CD4-positive, CD25-positive, alpha-beta regulatory T cell (primary cell): ENCODE measurements around the gene NMD3. TPM values are rescaled to one million over a fixed set of nuclear protein-coding genes. Genes with fewer than 3 reads are reported as not detected.

Experiments used
- ATAC-seq, 2 donors: fragments of 150-1000 bp; cut with Tn5 transposase; one replicate each; pipeline ENCODE4 v1.10.0; 2021; ENCODE audit warnings: low read depth in 2 of 2, moderate number of reproducible peaks in 2 of 2, moderate library complexity in 1 of 2
- DNase-seq, 3 donors: peaks; one replicate each; pipeline versions ENCODE4 v3.0.0 to v3.0.0-alpha.2; 2012 to 2022; ENCODE audit warnings: mixed read lengths in 1 of 3
- H3K27ac ChIP-seq: one replicate; pipeline ENCODE4 v1.7.0; 2013; ENCODE audit warnings: mild to moderate bottlenecking, low read length; ENCODE audit not compliant: insufficient read depth, poor library complexity, severe bottlenecking
- H3K27me3 ChIP-seq: one replicate; pipeline ENCODE4 v1.7.0; 2013; ENCODE audit warnings: low read length; ENCODE audit not compliant: control insufficient read depth, insufficient read depth
- H3K36me3 ChIP-seq: one replicate; pipeline ENCODE4 v1.7.0; 2013; ENCODE audit warnings: mild to moderate bottlenecking, low read length, moderate library complexity; ENCODE audit not compliant: control insufficient read depth, insufficient read depth
- H3K4me1 ChIP-seq: 2 replicates; pipeline ENCODE4 v1.7.0; 2013; ENCODE audit warnings: mild to moderate bottlenecking, low read length; ENCODE audit not compliant: insufficient read depth, control insufficient read depth, poor library complexity, severe bottlenecking
- H3K4me3 ChIP-seq: one replicate; pipeline ENCODE4 v1.7.0; 2013; ENCODE audit warnings: low read depth, mild to moderate bottlenecking, low read length, moderate library complexity
- H3K9me3 ChIP-seq, 2 experiments: 1 replicate in 1 of 2; 2 replicates in 1 of 2; pipeline ENCODE4 v1.7.0; 2013; ENCODE audit warnings: low read length in 2 of 2, mild to moderate bottlenecking in 1 of 2, moderate library complexity in 1 of 2; ENCODE audit not compliant: control insufficient read depth in 2 of 2
- H3K27ac Mint-ChIP-seq, 3 donors: one replicate each; pipeline ENCODE4 v1.8.0; 2020 to 2022; ENCODE audit warnings: mild to moderate bottlenecking in 3 of 3, mixed read lengths in 3 of 3, moderate library complexity in 2 of 3
- H3K27me3 Mint-ChIP-seq: one replicate; pipeline ENCODE4 v1.8.0; 2022; ENCODE audit warnings: mild to moderate bottlenecking, mixed read lengths
- H3K36me3 Mint-ChIP-seq: one replicate; pipeline ENCODE4 v1.8.0; 2020; ENCODE audit warnings: mixed read lengths
- H3K4me1 Mint-ChIP-seq, 4 donors: one replicate each; pipeline ENCODE4 v1.8.0; 2020 to 2022; ENCODE audit warnings: mixed read lengths in 4 of 4, mild to moderate bottlenecking in 1 of 4
- H3K4me3 Mint-ChIP-seq, 4 donors: one replicate each; pipeline ENCODE4 v1.8.0; 2020 to 2022; ENCODE audit warnings: mild to moderate bottlenecking in 4 of 4, mixed read lengths in 4 of 4, moderate library complexity in 3 of 4
- H3K9me3 Mint-ChIP-seq, 7 donors: one replicate each; pipeline ENCODE4 v1.8.0; 2020 to 2022; ENCODE audit warnings: mixed read lengths in 7 of 7, mild to moderate bottlenecking in 3 of 7, moderate library complexity in 2 of 7
- polyA plus RNA-seq, 4 donors: library from polyadenylated mRNA; unstranded; fragments of 300-500 nt; fragmentation: Illumina TruSeq; gene quantifications; one replicate each; pipeline ENCODE4 v1.2.3, GENCODE V29; 2021
- total RNA-seq: library from RNA; stranded (reverse); gene quantifications from one replicate; pipeline ENCODE4 v1.2.3, GENCODE V29; 2022

NMD3 gene
- total and polyA plus RNA-seq, 5 donors from 2014 or later, result 44.7 to 53.2 (median 45.7) TPM

DNA sequence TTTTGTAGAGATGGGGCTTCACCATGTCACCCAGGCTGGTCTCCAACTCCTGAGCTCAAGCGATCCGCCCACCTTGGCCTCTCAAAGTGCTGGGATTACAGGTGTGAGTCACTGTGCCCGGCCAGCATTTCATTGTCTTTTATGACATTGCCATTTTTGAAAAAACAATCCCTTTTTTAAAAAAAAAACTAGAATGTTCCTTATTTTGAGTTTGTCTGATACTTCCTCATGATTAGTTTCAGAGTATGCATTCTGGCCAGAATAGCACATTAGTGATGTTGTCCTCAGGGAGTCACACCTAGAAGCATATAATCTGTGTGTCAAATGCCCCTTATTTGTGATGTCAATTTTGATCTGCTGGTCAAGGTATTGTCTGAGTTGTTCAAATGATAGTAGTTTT lies 21.2 kb upstream of the NMD3 start:
- ATAC-seq (no peak), DNase-seq (no peak)
- Histone ChIP-seq H3K36me3 (no peaks in the 10 kb centered on the region), H3K9me3 (no peaks in the 10 kb centered on the region), H3K27me3 (peaks cover 4% of the 10 kb centered on the region), H3K27ac (no peak overlapping the region), H3K4me3 (no peak overlapping the region), H3K4me1 (no peaks in the 10 kb centered on the region)
- H3K4me1 Mint-ChIP-seq, result no peaks in the 10 kb centered on the region
- peaks cover 0 to 4% (median 0%) of the 10 kb centered on the region in 7 donors for H3K9me3 Mint-ChIP-seq
- H3K4me3 Mint-ChIP-seq, result no peak overlapping the region
- peaks cover 3% of the 10 kb centered on the region for H3K36me3 Mint-ChIP-seq
- no peak overlapping the region for H3K27ac Mint-ChIP-seq
- peaks cover 5% of the 10 kb centered on the region for H3K27me3 Mint-ChIP-seq

DNA sequence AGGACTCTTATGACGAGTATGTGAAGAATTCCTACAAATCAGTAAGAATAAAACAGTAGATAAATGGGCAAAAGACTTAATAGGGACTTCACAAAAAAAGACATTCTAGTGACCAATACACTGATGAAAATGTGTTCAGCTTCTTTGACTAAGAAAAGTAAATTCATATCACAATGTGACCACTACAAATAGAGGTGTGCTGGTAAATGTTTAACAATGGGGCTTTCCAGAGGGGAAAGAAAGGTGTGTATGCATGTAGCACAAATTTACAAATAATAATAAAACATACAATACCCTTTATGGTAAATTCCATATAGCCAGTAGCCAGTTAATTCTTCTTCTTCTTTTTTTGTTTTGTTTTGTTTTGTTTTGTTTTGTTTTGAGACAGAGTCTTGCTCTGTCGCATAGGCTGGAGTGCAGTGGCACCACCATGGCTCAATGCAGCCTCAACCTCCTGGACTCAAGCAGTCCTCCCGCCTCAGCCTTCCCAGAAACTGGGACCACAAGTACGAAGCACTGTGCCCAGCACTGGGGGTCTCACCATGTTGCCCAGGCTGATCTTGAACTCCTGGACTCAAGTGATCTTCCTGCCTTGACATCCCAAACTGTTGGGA lies 17.5 kb upstream of the NMD3 start:
- Histone ChIP-seq H3K27ac (no peak overlapping the region), H3K4me1 (no peaks in the 10 kb centered on the region), H3K27me3 (peaks cover 4% of the 10 kb centered on the region), H3K36me3 (no peaks in the 10 kb centered on the region), H3K9me3 (no peaks in the 10 kb centered on the region), H3K4me3 (no peak overlapping the region)
- no peaks in the 10 kb centered on the region for H3K4me1 Mint-ChIP-seq
- no peak for DNase-seq
- no peak overlapping the region for H3K27ac Mint-ChIP-seq
- H3K9me3 Mint-ChIP-seq, result peaks cover 0 to 2% (median 0%) of the 10 kb centered on the region in 7 donors
- H3K36me3 Mint-ChIP-seq, result no peaks in the 10 kb centered on the region
- ATAC-seq, result no peak
- H3K27me3 Mint-ChIP-seq, result peaks cover 2% of the 10 kb centered on the region
- H3K4me3 Mint-ChIP-seq, result no peak overlapping the region

DNA sequence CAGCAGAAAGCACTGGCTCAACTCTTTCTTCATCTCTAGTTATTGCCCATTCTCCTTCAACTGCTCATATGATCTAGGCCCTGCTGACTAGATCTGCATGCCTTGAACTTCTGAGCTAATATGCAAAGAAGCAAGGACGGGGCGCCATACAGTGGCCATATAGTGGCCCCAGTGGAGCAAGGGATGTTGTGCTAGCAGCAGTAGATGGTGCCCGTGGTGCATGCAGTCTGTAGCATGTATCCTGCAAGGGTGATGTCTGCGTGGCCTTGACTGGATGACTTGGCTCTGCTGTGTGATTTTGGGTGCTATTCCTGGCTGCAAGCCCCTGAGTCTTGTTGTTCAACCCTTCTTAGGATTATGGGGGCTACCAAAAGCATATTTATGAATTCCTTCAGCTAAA lies 12.2 kb upstream of the NMD3 start:
- Mint-ChIP-seq H3K4me3 (no peak overlapping the region), H3K4me1 (no peaks in the 10 kb centered on the region), H3K27me3 (peaks cover 28% of the 10 kb centered on the region), H3K27ac (no peak overlapping the region), H3K9me3 (no peaks in the 10 kb centered on the region), H3K36me3 (no peaks in the 10 kb centered on the region)
- Histone ChIP-seq H3K27ac (no peak overlapping the region), H3K4me1 (no peaks in the 10 kb centered on the region), H3K36me3 (no peaks in the 10 kb centered on the region), H3K27me3 (peaks cover 2% of the 10 kb centered on the region), H3K4me3 (no peak overlapping the region), H3K9me3 (no peaks in the 10 kb centered on the region)
- ATAC-seq, result no peak
- DNase-seq, result no peak

DNA sequence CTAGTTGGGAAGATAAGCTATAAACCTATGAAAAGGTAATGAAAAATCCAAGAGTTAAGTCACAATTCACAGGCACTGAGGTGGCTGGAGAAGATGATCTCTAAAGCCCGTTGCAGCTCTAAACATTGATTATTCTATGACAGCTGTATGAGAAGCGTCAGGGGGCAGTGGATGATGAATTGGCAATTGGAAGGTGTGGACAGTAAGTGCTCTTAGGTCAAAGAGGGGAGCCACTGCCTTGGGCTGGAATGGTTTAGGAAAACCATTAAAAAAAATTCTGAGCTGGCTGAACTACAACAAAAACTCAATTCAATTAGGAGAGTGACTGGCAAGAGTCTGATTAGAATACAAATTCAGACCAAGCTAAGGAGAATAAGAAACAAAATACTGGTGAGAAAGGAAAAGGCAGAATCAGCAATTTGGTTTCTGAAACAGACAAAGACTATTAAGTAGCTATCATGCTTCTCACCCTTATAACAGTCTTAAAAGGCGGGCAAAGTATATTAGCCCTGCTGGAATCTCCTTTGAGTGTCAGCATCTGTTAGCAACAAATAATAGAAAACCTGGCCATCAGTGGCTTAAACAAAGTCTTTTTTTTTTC lies 8.8 kb upstream of the NMD3 start:
- H3K27ac ChIP-seq, result no peak overlapping the region
- H3K36me3 ChIP-seq, result no peaks in the 10 kb centered on the region
- ATAC-seq, result no peak
- Mint-ChIP-seq H3K4me3 (no peak overlapping the region), H3K36me3 (no peaks in the 10 kb centered on the region), H3K4me1 (no peaks in the 10 kb centered on the region), H3K27me3 (peaks cover 39% of the 10 kb centered on the region), H3K27ac (no peak overlapping the region), H3K9me3 (no peaks in the 10 kb centered on the region)
- H3K4me1 ChIP-seq, result no peaks in the 10 kb centered on the region
- no peak for DNase-seq
- H3K9me3 ChIP-seq, result no peaks in the 10 kb centered on the region
- H3K4me3 ChIP-seq, result no peak overlapping the region
- peaks cover 4% of the 10 kb centered on the region for H3K27me3 ChIP-seq

DNA sequence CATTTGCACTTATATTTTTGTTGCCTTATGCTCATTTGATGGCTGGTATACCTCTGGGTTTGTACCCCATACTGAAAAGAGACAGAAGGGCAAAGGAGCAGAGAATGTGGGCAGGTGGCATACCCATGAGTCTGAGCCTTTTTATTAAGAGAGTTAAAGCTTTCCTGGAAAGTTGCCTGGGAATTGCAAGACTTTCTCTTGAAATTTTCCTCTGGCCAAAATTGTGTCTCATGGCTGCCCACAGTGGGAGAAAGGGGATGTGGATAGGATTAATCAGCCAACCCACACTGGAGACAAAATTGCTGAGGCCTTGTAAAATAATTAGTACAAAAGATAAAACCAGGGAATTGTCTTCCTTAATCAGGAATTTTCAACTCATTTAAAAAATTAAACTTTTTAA lies 8.2 kb upstream of the NMD3 start:
- no peak overlapping the region for H3K27ac Mint-ChIP-seq
- H3K27me3 Mint-ChIP-seq, result peaks cover 43% of the 10 kb centered on the region

DNA sequence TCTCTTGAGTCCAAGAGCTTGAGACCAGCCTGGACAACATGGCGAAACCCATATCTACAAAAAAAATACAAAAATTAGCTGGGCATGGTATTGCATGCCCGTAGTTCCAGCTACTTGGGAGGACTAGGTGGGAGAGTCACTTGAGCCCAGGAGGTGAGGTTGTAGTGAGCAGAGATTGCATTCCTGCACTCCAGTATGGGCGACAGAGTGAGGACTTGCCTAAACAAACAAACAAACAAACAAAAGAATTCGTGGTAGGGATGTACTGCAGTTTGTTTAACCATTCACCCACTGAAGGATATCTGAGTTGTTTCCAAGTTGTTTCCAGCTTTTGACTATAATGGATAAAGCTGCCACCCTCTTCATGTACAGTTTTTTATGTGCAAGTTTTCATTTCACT lies 7.5 kb upstream of the NMD3 start:
- DNase-seq (no peak), ATAC-seq (no peak)
- no peaks in the 10 kb centered on the region for H3K4me1 Mint-ChIP-seq
- Histone ChIP-seq H3K36me3 (no peaks in the 10 kb centered on the region), H3K4me3 (no peak overlapping the region), H3K9me3 (no peaks in the 10 kb centered on the region), H3K27ac (no peak overlapping the region), H3K27me3 (peaks cover 8% of the 10 kb centered on the region), H3K4me1 (no peaks in the 10 kb centered on the region)
- peaks cover 41% of the 10 kb centered on the region for H3K27me3 Mint-ChIP-seq
- no peak overlapping the region for H3K4me3 Mint-ChIP-seq
- H3K27ac Mint-ChIP-seq, result no peak overlapping the region
- H3K9me3 Mint-ChIP-seq, result no peaks in the 10 kb centered on the region
- H3K36me3 Mint-ChIP-seq, result no peaks in the 10 kb centered on the region

More for the DNA sequence above, 8.2 kb upstream of the NMD3 start:
- Mint-ChIP-seq H3K4me1 (no peaks in the 10 kb centered on the region), H3K36me3 (no peaks in the 10 kb centered on the region), H3K9me3 (no peaks in the 10 kb centered on the region), H3K4me3 (no peak overlapping the region)
- Histone ChIP-seq H3K36me3 (no peaks in the 10 kb centered on the region), H3K9me3 (no peaks in the 10 kb centered on the region), H3K4me3 (no peak overlapping the region), H3K27ac (no peak overlapping the region), H3K4me1 (no peaks in the 10 kb centered on the region), H3K27me3 (peaks cover 8% of the 10 kb centered on the region)
- no peak for ATAC-seq
- DNase-seq, result no peak

DNA sequence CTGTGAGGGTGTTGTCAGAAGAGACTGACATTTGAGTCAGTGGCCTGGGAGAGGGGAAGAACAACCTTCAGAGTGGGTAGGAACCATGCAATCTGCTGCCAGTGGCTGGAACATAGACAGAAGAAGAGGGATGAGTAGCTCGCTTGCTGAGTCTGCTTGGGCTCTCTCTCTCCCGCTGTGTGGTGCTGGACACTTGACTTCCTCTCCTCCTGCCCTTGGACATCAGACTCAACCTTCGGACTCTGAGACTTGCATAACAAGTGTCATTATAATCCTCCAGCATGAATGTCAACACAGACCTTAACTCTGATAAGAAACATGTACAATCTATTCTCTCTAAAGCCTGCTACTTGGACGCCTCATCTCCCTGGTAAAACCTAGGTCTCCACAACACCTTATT lies 5.9 kb upstream of the NMD3 start:
- Mint-ChIP-seq H3K27me3 (peaks cover 36% of the 10 kb centered on the region), H3K9me3 (peaks cover 0 to 2% (median 0%) of the 10 kb centered on the region in 7 donors), H3K27ac (no peak overlapping the region), H3K4me3 (no peak overlapping the region), H3K4me1 (peaks cover under 1 to 8% (median 2%) of the 10 kb centered on the region in 4 donors), H3K36me3 (no peaks in the 10 kb centered on the region)
- DNase-seq (no peak), ATAC-seq (no peak)
- no peaks in the 10 kb centered on the region for H3K4me1 ChIP-seq
- no peaks in the 10 kb centered on the region for H3K36me3 ChIP-seq
- H3K9me3 ChIP-seq, result no peaks in the 10 kb centered on the region
- H3K27me3 ChIP-seq, result peaks cover 5% of the 10 kb centered on the region
- H3K27ac ChIP-seq, result no peak overlapping the region
- no peak overlapping the region for H3K4me3 ChIP-seq

DNA sequence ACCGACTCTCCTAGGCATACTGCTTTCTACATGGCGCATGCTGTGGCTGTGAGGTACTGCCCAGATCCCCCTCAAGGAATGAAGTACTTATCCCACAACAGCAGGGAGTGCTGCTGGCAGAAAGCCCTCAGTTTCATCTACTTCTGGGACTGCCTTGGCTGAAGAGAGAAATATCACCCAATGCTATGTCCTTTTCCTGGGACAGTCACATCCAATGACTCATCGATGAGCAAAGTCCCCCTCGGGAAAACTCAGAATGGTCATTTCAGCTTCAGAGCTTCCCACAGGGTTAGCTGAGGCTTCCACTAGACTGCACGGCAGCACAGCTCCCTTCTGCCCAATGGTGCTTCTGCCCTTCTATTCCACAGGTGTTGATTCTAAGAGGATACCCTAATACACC lies 3.6 kb upstream of the NMD3 start:
- ATAC-seq, result no peak
- Histone ChIP-seq H3K4me1 (peaks cover 16% of the 10 kb centered on the region), H3K36me3 (no peaks in the 10 kb centered on the region), H3K4me3 (no peak overlapping the region), H3K9me3 (no peaks in the 10 kb centered on the region), H3K27me3 (peaks cover 5% of the 10 kb centered on the region), H3K27ac (no peak overlapping the region)
- Mint-ChIP-seq H3K36me3 (no peaks in the 10 kb centered on the region), H3K27ac (no peak overlapping the region), H3K27me3 (peaks cover 25% of the 10 kb centered on the region), H3K9me3 (peaks cover 0 to 2% (median 0%) of the 10 kb centered on the region in 7 donors), H3K4me3 (no peak overlapping the region), H3K4me1 (peaks cover 9 to 20% (median 14%) of the 10 kb centered on the region in 4 donors)
- DNase-seq, result no peak
